Measurements from ENCODE around the gene ZNF766. TPM values are rescaled to one million over a fixed set of nuclear protein-coding genes. Genes with fewer than 3 reads are reported as not detected.

The ZNF766 gene
- polyA plus RNA-seq, 1 donor (not counting 4 experiments of a cell fraction or from before 2014, with no cell fraction given), result 10.6 TPM

DNA sequence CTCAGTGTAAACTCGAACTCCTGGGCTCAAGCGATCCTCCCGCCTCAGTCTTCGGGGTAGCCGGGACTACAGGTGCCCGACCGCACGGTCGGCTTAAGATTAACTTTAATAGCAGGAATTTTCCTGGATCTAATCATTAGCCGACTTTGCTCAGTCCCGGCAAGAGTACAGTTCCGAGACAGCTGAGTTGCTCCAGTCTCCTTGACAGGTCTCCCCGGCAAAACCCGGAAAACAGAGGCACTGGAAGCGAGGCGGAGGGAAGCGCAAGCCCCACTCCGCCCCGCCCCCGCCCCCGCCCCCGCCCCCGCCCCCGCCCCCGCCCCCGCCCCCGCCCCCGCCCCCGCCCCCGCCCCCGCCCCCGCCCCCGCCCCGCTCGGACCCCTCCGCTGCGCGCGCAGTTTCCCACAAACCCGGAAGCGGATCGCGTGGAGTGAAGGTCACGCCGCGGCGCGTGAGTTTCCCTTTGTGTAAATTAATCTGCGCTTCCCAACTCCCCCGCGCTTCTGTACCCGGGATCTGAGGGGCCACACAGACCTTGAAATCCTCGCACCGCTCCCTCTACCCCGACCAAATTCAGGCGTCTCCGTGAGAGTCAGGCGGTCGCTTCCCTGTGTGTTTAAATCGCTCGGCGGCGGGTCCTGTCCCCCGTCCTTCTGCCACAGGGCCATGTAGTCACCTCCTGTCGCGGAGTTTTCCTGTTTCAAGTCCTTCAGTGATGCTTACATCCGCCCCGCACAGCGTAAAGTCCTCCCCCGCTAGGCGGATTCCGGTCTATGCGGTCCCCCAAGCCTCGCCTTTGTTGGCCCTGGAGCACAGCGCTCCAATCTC, 27.6 kb downstream of the ZNF766 start, which contains the start of gene ZNF480:
ZNF480 (plus strand) TSS at position 397 of the 828 bp plus-strand sequence. CDS start 3,244 bp downstream, outside the sequence.
- H3K27me3 ChIP-seq (ENCODE audit: control insufficient read depth, extremely low read depth, insufficient read depth, low read length), result no peaks in the 10 kb centered on the region
- H3K9me3 ChIP-seq (ENCODE audit: control insufficient read depth, low read depth, low read length), result peaks cover 5% of the 10 kb centered on the region
- DNase-seq (ENCODE audit: low read depth, low spot score), result peak; percentile 49
- H3K36me3 ChIP-seq (ENCODE audit: control insufficient read depth in 2 of 2, extremely low read depth in 1 of 2, insufficient read depth in 2 of 2, low read length in 2 of 2), result peaks cover 9 to 12% of the 10 kb centered on the region in 2 experiments
- dilution Hi-C loops (cut with MboI; ENCODE audit: extremely low pct_ligation_motif_present, low sequenced_read_pairs), result no loop called here
- peaks cover 17% of the 10 kb centered on the region for H3K79me2 ChIP-seq (ENCODE audit: control insufficient read depth, insufficient read depth, low read length)
- H2AFZ ChIP-seq (ENCODE audit: control insufficient read depth, low read length), result peak within 1 kb of the TSS; percentile 93
- H3K4me1 ChIP-seq (ENCODE audit: control insufficient read depth, extremely low read depth, insufficient read depth, low read length), result no peaks in the 10 kb centered on the region
- TF ChIP-seq CTCF (optimal IDR thresholded peaks at IDR 0.05 in 1 of 3, IDR thresholded peaks at IDR 0.05 in 1 of 3, conservative IDR thresholded peaks at IDR 0.05 in 1 of 3; ENCODE audit: extremely low read depth in 1 of 3, insufficient read depth in 2 of 3, low read length in 3 of 3), result no peak
- TF ChIP-seq EZH2 (IDR thresholded peaks at IDR 0.05; ENCODE audit: low read length), result no peak
- H3K9ac ChIP-seq (ENCODE audit: control insufficient read depth, extremely low read depth, insufficient read depth, low read length), result peak within 1 kb of the TSS; percentile 96
- peak within 1 kb of the TSS; percentile 85 to 94 (median 86) for H3K4me3 ChIP-seq (ENCODE audit: control insufficient read depth in 2 of 3, extremely low read depth in 1 of 3, insufficient read depth in 2 of 3, low read depth in 1 of 3, low read length in 3 of 3)
- peak within 1 kb of the TSS; percentile 86 for H3K27ac ChIP-seq (ENCODE audit: control insufficient read depth, insufficient read depth, low read length)
- H3K9me1 ChIP-seq (ENCODE audit: control insufficient read depth, extremely low read depth, insufficient read depth, low read length), result no peaks in the 10 kb centered on the region
- H3K4me2 ChIP-seq (ENCODE audit: control insufficient read depth, extremely low read depth, insufficient read depth, low read depth, low read length), result peak within 1 kb of the TSS; percentile 89
- FAIRE-seq, result no peak
- no peaks in the 10 kb centered on the region for H4K20me1 ChIP-seq (ENCODE audit: control insufficient read depth, extremely low read depth, insufficient read depth, low read length)

- TF ChIP-seq EZH2 (IDR thresholded peaks at IDR 0.05; ENCODE audit: low read length) (no peak), CTCF (optimal IDR thresholded peaks at IDR 0.05 in 1 of 3, IDR thresholded peaks at IDR 0.05 in 1 of 3, conservative IDR thresholded peaks at IDR 0.05 in 1 of 3; ENCODE audit: extremely low read depth in 1 of 3, insufficient read depth in 2 of 3, low read length in 3 of 3) (no peak)
- DNase-seq (ENCODE audit: low read depth, low spot score), result no peak
- peak overlapping the region; percentile 86 for H3K27ac ChIP-seq (ENCODE audit: control insufficient read depth, insufficient read depth, low read length)
- H3K79me2 ChIP-seq (ENCODE audit: control insufficient read depth, insufficient read depth, low read length), result peaks cover 17% of the 10 kb centered on the region
- peak overlapping the region; percentile 93 for H2AFZ ChIP-seq (ENCODE audit: control insufficient read depth, low read length)
- H3K27me3 ChIP-seq (ENCODE audit: control insufficient read depth, extremely low read depth, insufficient read depth, low read length), result no peaks in the 10 kb centered on the region
- dilution Hi-C loops (cut with MboI; ENCODE audit: extremely low pct_ligation_motif_present, low sequenced_read_pairs), result no loop called here
- no peaks in the 10 kb centered on the region for H3K9me1 ChIP-seq (ENCODE audit: control insufficient read depth, extremely low read depth, insufficient read depth, low read length)
- FAIRE-seq, result no peak
- H3K9me3 ChIP-seq (ENCODE audit: control insufficient read depth, low read depth, low read length), result peaks cover 5% of the 10 kb centered on the region
- peak overlapping the region; percentile 85 to 94 (median 86) for H3K4me3 ChIP-seq (ENCODE audit: control insufficient read depth in 2 of 3, extremely low read depth in 1 of 3, insufficient read depth in 2 of 3, low read depth in 1 of 3, low read length in 3 of 3)
- no peaks in the 10 kb centered on the region for H3K4me1 ChIP-seq (ENCODE audit: control insufficient read depth, extremely low read depth, insufficient read depth, low read length)
- no peaks in the 10 kb centered on the region for H4K20me1 ChIP-seq (ENCODE audit: control insufficient read depth, extremely low read depth, insufficient read depth, low read length)
- peak overlapping the region; percentile 61 for H3K4me2 ChIP-seq (ENCODE audit: control insufficient read depth, extremely low read depth, insufficient read depth, low read depth, low read length)
- H3K9ac ChIP-seq (ENCODE audit: control insufficient read depth, extremely low read depth, insufficient read depth, low read length), result peak overlapping the region; percentile 96
- H3K36me3 ChIP-seq (ENCODE audit: control insufficient read depth in 2 of 2, extremely low read depth in 1 of 2, insufficient read depth in 2 of 2, low read length in 2 of 2), result peaks cover 13 to 14% of the 10 kb centered on the region in 2 experiments
These were observed 28.4 kb downstream of the ZNF766 start for GRCh38 chr19:52297601-52298364.

All from keratinocyte (primary cell).